HG03442 (cell line): ENCODE results near the gene LINGO4.

ENCODE experiments used
- ATAC-seq: cut with Tn5 transposase; IDR thresholded peaks from one replicate; pipeline ENCODE4 v1.9.1; 2021; ENCODE audit warnings: mild to moderate bottlenecking, moderate library complexity; ENCODE audit not compliant: unreplicated experiment

The LINGO4 gene

DNA sequence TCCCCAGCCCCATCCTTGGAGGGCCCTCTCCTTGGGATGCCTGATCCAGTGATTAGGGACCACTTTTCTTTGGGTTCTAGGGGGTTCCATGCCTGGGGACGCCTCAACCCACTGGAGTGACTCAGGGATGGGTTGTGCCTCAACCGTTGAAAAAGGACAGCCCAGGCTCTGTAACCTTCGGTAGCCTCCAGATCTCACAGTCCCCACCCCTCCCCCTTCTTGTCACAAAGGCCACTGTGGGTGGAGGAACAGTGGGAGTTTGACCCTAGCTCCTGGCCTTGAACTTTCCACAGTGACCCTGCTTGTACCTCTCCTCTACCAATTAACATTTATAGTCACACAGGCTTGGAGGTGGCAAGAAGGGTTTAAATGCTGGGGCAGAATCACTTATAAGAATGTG is 29.0 kb upstream of the LINGO4 start:
- no peak for ATAC-seq

DNA sequence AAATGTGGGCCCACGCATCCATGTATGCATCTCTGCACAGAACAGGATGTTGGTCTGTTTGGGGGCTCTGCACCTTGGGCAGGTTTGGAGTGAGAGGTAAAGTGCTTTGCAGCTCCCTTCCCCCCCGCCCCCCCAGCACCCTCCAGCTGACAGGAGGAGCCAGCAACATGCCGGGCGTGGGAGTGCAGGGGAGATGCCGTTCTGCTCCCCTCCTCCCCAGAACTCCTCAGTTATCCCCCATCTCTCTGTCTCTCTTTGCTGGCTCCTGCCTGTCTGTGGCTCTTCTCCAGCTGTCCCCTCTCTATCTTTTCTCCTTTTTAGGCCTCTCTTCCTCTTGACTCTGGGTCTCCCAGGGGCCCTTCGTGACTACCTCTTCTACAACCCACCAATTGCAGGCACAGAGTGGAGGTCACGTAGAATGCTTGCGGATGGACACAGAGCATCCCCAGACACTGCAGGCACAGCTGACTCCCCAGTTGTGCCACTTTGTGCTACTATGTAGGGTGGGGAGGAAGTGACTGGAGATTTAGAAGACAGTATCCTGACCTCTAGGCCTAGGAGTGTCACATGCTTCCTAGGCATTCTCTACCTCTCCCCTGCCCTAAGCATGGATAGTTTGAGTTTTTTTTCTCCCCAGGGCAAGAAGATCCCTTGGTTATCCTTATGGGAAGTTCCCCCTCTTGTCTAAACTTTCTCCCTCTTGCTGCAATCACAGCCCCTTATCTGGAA is 28.1 kb upstream of the LINGO4 start:
- no peak for ATAC-seq

DNA sequence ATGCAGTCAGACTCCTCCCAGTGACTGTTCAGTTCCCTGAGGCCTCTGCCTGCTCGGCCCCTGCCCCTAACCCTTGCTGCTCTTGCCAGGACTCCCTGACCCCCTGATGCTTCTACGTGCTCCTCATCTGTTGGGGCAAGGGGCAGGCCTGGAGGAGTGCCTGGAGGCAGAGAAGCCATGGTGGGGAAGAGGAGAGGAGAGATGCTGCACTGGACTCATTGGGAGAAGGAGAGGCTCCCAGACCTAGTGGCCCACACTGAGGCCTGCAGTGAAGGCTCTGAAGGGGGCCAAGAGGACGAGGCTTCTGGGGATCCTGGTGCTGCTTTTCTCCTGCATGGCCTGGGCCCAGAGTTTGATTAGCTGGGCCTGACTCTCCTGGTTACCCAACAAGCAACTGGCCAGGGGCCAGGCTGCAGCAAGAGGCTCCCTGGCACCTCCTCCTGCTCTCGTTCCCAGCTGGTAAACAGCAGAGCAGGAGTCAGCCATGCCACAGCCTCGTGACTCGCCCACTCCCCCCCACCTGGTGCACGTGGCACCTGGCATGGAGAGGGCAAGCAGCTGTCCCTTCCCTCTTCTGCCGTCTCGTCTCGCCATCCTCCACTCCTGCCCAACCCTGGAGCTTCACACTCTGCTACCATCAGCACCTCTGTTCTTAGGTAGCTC is 27.2 kb upstream of the LINGO4 start:
- ATAC-seq = no peak

DNA sequence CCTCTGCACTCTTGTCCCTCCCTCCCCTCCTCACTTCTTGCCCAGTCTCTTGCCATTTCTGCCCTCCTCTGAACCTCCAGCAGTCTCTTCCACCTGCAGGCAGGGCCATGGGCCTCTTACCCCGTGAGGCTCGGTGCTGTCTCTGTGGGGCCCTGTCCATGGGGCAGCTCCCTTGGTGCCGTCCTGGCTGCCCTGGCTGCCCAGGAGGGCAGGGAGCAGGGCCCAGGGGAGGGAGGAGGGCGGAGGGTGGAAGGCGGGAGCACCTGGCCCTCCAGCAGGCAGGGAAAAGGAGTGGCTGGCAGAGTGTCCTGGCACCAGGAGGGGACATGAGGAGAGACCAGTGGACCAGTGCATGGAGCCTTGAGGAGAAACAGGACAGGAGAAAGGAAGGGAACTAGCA is 26.4 kb upstream of the LINGO4 start, which contains the start of gene RORC:
TSS of gene RORC (minus strand) at position 198 of the 400 bp plus-strand sequence. CDS start at position 160, 38 bp downstream.
- ATAC-seq = no peak

DNA sequence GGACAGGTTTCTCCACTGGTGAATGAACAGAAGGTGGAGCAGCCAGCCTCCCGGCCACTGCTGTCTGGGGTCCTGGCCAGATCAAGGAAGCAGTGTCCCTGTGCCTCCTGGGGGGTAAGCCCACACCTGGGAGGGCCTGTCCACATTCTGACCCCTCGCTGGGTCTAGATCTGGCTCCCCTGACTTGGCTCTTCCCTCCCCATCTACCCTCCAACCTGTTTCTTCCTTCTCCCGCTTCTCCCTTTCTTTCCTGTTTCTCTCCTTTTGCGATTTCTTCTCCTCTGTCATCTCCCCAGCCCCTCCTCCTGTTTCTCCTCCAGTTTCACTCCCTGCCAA is 26.0 kb upstream of the LINGO4 start:
- ATAC-seq = no peak

DNA sequence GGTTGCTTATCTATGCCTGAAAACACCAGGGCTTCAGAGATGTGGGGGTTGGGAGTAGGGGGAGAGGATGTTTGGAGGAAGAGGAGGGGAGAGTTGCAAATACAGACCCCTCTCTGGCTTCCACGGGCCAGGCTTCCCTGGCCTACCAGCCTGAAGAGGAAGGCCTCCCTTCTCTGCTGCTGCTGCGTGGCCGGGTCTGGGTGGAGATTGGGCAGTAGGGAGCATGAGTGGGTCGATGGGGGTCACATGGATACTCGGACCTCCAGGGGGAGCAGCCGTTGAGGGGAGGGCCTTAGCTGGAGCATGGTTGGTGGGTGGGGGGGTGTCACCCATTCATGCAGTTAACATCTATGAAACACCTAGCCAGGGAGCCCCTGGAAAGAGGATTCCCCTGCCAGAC is 24.8 kb upstream of the LINGO4 start:
- ATAC-seq = no peak

DNA sequence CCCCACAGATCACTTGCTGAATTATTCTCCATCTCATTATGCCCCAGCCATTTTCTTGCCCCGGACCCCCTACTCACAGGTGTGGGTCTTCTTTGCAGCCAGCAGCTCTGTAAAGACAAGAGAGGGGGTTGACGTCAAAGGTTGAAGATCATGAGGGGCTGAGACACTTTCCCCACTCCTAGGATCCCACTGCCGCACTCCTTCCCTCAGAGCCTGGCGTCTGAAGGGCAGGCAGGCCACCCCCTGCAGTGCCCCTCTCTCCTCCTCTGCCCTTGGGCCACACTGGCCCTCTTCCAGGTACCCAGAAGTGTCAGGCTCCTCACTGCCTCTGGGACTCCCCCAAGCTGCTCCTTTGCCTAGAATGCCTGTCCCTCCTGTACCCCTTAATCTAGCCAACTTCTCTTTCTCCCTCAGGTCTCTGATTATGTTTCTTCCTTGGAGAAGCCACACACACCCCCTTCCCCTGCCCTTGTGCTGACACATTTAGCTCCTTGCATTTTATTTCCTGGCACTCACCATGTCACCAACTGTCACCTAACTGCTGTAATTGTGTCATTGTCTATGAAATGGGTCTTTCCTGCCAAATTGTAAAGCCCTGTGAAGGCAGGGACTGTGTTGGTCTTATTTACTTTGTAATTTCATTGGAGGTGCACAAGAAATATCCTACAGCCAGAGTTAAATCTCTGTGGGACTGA is 24.3 kb upstream of the LINGO4 start:
- no peak for ATAC-seq

DNA sequence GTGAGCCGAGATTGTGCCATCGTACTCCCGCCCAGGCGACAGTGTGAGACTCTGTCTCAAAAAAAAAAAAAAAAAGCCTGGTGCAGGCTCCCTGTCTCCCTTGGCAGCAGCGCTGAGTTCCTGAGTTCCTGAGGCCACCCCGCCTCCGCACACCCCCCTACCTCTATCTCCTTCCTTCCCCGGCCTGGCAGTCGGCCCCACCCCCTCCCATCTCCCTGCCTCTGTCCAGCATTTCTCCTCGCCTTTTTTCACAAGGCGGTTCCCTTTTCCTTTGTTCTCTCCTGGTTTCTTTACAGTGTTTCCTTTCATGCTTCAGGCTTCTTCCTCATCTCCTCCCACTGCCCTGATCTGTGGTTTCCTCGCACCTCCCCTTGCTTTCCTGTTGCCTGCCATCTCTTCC is 23.7 kb upstream of the LINGO4 start:
- no peak for ATAC-seq

DNA sequence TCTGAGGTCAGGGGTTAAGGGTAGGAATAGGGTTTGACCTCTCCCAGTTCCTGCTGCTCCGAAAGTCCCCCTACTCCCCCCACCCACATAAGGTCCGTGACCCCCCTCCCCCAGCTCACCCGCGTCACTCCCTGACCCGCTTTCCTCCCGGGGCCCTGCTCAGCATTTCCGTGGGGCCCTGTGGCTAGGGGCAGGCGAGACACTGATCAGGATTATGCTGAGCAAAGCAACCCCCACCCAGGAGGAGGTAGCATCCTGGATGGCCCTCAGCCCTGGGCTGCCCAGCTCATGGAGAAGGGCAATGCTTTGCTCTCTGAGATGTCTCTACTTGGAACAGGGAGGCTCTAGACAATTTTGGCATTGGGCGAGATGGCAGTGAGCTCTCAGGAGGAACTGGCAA is 22.6 kb upstream of the LINGO4 start:
- no peak for ATAC-seq

DNA sequence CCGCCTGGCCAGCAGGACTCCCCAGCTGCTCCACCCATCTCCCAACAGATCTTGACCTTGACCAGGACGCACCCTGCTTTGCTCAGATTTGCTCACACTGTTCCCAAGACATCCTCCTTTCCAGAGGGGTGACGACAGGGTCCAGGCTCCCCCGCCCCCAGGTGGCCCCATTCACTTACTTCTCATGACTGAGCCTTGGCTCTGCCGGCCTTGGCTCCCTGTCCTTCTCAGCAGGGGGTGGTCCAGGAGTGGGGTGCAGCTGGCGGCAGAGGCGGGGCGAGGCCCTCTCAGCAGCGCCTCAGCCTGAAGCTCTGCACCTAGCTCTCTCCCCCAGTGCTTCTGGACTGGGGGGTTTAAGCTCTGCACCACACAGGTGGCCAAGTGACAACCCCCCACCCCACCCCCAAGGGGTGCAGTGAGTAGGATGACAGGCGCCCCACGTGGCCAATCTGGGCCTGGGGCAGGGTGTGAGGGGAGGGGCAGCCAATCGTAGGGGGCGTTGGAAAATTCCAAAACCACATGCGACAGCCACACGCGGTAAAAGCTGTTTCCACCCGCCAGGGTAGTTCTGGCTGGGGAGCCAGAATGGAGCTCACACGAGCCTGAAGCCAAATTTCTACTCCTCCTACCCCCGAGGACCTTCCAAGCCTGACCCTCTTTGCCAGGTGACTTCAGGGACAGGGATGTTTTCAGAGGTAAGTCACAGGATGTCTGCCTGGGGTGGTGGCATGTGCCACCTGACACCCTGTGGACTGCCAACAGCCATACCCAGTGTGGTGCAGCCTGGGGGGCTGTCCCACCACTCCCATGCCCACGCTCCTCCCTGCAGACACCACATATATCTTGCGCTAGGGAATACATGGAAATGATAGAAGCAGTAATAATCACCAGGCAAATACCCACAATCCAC is 20.8 kb upstream of the LINGO4 start:
- ATAC-seq = no peak

DNA sequence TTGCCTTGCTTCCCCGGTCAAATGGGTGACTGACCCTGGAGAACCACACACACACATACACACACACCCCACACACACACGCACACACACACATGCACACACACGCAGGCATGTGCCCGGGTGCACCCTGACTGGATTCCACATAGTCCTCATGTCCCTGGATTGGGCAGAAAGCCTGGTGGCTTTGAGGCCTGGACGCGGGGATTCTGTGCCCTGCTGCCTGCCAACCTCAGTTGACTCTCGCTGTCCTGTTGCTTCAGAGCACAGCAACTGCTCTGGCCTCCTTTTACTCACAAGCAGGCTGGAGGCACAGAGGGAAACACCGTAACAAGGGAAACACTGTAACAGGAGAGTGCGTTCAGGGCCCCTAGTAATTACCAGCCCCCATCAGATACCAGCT is 20.0 kb upstream of the LINGO4 start:
- ATAC-seq = no peak

DNA sequence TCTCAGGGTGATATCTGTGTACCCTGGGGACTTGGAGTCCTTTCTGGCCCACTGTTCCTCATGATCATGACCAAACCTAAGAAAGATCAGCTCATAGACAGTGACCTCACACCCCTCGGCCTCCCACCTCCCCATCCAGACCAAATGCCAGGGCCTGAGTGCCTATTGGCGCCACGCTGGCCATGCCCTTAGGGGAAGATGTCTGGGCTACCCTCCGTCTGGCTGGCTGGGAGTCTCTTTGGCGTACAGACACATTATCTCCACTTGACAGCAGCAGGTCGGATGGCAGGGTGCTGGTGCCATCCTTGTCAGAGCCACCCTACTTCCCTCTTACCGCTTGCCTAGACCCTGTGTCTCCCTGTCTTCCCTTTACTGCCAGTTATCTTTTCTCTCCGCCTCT is 18.0 kb upstream of the LINGO4 start:
- ATAC-seq = no peak

DNA sequence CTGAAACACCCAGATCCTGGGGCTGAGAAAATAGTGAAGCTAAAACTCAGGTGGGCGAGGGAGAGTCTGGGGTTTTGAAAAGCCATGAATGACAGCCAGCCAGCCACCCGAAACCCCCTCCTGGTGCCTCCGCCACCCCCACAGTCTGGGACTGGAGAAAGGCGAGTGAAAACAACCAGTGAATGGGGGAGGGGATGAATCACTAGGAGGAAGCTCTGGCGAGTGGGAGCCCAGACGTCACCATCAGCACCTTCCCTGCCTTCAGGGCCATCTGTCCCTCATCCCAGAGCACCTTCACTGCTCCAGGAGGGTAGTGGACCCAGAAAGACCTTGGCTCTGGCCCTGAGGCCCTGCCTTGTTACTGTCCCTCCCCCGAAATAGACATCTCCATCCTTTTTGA is 17.2 kb upstream of the LINGO4 start:
- ATAC-seq = no peak

DNA sequence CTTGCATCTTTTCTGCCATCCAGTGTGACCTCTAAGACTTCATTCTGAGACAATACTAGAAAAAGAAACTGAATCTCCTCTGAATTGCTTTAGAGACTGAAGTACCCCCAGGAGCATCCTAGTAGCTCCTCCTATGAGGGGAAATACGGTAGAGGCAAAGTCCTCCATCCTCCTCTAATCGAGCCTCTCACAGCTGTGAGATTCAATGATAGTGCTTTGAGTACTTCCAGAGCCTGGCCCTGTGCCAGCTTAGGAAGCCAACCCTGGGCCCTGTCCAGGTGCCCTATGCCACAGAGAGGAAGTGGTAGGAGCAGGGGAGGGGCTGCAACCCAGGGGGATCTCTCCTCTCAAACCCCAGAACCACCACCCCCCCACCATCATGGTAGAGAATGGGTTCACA is 15.7 kb upstream of the LINGO4 start:
- ATAC-seq = no peak

DNA sequence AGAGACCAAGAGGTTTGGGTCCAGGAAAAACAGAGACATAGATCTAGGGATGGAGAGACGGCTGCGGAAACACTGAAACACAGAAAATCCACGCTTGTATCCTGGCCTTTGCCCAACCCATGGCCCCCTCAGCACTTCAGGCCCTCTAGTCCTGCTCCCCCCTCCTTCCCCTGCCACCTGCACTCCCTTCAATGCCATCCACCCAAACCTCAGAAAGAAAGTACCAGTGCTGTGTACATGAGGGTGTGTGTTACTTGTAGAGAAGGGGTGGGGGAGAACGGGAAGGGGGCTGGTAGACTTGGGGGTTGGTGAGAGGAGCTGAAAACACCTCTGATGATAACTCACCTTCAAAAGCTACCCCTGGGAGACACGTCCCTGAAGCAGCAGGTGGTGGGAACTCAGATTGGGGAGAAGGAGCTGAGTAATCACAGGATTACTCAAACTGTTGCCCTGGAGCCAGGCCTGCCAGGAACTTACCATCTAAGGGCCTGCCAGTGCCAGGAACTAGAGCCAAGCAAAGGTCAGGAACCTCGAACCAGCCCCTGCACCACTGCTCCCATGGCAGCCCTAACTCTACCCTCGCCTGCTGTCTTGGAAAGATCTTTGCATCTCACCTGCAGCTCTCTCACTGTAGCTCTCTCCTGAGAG is 14.9 kb upstream of the LINGO4 start:
- no peak for ATAC-seq

DNA sequence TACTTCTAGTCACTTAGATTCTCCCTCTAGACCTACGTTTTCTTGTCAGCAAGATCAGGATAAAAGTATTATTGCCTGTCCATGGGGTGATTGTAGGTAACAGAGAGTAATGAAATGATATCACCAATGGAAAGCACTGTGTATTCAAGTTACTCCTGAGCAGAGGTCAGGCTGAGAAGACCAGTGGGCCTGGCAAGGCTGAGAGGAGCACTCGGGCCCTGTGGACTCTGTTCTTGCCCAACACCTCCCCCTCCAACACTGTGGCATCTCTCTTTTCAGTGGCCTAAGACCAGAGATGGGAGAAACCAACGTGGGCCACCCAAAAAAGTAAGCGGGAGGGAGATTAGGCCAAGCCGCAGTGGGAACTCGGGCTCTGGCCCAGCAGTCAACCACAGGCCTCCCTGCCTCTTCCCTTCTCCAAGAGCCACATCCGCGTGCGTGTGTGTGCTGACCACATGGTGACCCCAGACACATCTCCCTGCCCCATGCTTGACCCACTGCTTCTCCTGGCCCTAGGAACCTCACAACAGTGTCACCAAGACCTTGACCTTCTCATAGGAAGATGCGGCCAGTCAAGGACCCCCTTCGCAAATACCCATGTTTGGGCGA is 14.1 kb upstream of the LINGO4 start:
- no peak for ATAC-seq

DNA sequence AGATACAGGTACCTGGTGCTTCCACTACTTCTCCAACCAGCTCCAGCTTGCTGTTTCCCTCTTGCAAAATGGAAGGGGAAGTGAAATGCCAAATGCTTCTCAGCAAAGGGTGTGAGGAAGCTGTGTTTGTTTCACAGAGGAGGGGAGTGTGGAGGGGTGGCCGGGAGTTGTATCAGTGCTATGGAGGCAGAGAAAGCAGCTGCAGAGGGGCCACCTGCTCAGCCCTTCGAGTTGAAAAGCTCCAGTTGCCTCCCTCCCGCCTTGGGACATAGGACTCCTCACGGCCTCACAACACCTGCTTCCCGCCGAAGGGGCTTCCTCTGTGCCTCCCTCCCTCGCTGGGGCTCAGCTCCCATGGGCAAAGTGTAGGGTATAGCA is 12.1 kb upstream of the LINGO4 start:
- ATAC-seq = no peak

DNA sequence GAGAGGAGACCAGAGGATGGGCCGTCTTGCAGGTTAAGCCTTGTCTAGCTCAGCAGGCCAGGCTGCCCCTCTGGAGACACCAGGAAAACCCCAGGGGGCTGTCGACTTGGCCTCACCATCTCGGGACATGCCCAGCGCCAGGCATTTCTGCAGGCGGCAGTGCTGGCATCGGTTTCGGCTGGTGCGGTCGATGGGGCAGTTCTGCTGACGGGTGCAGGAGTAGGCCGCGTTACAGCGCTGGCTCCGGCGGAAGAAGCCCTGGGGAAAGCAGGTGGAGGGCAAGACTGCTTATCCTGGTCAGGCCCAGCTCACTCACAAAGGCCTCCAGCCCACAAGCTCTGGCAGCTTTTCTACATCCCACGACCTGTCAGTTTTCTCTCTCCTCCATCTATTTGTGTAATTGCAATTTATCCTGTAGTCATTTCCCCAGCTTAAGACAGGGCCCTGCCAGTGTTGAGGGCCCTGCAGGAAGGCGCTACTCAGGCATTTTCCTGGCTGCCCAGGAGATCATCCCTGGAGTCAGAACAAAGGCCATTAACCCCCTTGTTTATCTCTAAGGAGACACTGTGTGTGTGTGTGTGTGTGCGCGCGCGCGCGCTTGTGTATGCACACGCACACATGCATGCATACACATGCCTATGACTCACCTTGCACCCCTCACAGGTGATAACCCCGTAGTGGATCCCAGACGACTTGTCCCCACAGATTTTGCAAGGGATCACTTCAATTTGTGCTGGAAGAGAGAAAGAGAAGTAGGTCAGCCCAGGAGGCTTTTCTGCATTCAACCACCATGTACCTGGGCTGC is 11.5 kb upstream of the LINGO4 start:
- ATAC-seq = no peak

DNA sequence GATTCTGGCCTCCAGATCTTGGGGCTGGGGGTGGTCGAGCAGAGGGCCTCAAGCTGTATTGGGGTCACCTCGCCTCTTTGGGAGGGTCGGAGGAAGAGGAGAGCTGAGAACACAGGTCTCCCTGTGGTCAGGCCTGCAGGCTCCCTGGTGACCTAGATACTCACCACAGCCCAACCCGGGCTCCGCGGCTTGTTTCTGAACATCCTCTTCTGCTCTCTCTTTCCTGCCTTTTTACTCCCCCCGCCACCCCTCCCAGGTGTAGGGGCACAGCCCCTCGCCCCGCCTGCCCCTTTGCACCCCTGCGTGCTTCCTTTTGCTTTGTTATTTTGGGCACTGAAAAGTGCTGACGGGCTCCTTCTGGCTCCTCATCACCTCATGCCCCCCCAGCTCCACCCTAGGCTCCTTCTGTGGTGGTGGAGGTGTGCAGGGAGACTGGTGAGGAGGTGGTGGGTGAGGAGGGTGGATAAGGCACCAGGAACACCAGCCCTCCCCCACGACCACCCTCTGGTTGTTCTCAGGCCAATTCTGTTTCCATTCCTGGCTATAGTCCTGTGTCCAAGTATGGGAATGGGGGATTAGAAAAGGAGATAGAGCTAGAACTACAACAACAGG is 10.6 kb upstream of the LINGO4 start:
- ATAC-seq = no peak
